Inflammatory macrophage (primary cell): Measurements from ENCODE around the gene SOD3.

Experiments
- DNase-seq, 2 donors: peaks; one replicate each; pipeline ENCODE4 v3.0.0-alpha.2; 2020 to 2022

SOD3 gene

GRCh38 chr4:24845902-24846301 is 50.5 kb downstream of the SOD3 start:
- DNase-seq, result no peak

- no peak for DNase-seq
Observed at GRCh38 chr4:24846716-24847115, 51.3 kb downstream of the SOD3 start.

GRCh38 chr4:24849351-24849750 is 54.0 kb downstream of the SOD3 start:
- DNase-seq, result no peak

- no peak for DNase-seq
Observed at GRCh38 chr4:24849756-24850155, 54.4 kb downstream of the SOD3 start.
